Stimulated activated CD8-positive, alpha-beta memory T cell treated with anti-CD3 and anti-CD28 coated beads, Interleukin-7, amount 100 ng/mL, for 4 hours (primary cell): Measurements from ENCODE around the gene LRRC4C.
"Not testable (repeated sequence)": the region's sequence is repeated elsewhere in the genome, so short reads cannot be mapped to it uniquely, and the experiment has no call there.

ENCODE experiments used
- DNase-seq, 2 donors: peaks; one replicate each; pipeline ENCODE4 v3.0.0-alpha.2; 2020; ENCODE audit warnings: low read depth in 2 of 2

LRRC4C gene

DNA sequence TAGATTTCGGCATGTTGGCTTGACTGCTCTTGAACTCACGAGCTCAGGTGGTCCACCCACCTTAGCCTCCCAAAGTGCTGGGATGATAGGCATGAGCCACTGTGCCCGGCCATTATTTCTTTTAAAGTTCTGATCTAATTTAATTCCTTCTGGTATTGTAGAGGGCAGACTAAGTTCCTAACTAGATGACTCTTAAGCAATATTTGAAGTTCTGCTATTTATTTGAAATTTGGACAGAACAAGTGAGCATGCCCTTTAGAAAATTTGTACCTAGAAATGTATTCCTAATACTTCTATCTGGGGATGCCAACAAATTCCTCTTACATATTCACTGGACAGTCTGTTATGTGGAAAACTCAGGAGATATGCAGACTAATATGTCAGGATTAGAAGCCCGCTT is 746.4 kb downstream of the LRRC4C start:
- no peak for DNase-seq

DNA sequence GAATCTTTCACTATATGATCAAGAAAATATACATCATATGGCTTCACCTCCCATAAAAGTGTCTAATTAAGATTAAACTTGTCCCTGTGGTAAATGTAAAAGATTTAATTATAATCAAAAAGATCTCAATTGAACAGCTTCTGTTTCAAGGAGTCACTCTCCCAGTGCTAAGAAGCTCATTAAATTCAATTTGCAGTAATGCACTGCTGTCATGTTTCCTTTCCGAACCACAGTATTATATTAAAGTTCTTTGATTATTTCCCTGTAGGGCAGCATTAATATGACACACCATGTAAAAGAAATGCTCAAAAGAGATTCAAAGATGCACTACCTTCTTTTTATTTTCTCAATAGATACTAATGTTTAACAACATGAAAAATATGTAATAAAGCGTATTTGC is 758.4 kb downstream of the LRRC4C start:
- no peak for DNase-seq

DNA sequence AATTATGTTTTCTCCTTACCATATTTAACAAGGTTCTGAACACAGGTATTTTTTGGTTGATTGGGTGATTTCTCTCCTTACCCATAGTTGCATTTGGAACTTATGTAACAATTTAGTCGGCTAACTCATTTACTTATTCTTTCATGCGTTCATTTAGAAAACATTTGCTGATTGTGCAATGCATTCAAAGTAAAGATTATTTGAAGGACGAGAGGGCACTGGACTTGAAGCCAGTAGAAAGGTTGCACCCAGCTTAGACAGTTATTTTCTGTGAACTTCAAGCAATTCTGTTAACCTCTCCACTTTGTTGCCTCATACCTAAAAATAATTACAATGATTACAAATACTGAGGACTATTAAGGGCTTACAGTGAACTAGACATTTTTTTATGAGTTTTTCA is 769.6 kb downstream of the LRRC4C start:
- DNase-seq, result no peak

DNA sequence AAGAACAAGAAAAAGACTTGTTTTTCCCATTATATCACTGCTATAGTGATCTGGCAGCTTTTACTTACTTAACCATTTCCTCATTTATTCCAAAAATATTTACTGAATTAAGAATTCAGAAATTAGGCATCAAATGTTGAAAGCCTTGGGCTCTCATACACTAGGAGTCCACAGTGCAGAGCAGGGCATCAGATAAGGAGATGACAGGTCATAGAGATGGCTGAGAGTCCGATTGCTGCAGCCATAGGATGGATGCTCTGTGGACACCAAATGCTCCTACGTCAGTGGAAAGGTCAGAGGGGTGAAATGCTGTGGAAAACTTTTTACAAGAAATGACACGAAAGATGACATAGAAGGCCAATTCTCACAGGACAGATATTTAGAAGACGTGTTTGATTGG is 771.1 kb downstream of the LRRC4C start:
- no peak for DNase-seq

DNA sequence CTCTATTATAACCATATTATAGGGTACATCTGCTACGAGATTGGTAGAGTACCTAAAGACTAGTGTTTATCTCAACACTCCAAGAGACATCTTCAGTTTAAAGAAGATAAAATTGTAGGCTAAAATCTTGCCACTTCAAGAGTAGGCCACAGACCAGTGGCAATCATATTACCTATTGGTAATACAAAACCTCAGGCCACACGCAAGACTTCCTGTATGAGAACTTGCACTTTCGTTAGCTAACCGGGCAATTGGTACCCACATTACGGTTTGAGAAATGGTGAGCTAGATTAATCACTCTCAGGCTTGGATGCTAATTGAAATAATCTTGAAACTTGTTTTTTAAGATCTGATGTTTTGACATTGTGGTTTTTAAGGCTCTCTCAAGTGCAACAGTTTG is 772.7 kb downstream of the LRRC4C start:
- DNase-seq, result no peak

DNA sequence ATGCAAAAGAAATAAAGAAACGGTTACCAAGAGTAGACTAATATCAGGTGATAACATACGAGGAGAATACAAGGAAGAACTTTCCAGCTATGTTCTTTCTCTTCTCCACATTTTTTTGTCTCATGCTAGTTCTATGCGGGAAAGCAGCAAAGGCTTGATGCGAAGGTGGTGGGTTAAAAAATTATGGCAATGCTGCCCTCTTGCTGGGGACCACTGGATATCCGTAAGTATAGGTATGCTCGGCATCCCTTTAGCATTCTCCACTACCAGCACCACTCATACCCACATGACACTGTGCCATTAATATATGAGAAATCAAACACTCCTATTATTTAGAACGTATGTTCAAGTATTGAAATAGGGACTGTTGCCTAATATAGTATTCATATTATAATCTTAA is 776.4 kb downstream of the LRRC4C start:
- DNase-seq, result no peak

DNA sequence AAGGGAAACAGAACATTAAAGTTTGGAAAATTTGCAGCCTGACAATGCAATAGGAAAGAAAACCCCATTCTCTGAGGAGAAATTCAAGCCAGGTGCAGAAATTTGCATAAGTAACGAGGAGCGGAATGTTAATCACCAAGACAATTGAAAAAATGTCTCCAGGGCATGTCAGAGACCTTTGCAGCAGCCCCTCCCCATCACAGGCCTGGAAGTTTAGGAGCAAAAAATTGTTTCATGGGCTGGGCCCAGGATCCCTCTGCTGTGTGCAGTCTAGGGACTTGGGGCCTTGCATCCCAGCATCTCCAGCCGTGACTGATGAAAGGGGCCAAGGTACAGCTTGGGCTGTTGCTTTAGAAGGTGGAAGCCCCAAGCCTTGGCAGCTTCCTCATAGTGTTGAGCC is 780.2 kb downstream of the LRRC4C start:
- DNase-seq, result no peak

DNA sequence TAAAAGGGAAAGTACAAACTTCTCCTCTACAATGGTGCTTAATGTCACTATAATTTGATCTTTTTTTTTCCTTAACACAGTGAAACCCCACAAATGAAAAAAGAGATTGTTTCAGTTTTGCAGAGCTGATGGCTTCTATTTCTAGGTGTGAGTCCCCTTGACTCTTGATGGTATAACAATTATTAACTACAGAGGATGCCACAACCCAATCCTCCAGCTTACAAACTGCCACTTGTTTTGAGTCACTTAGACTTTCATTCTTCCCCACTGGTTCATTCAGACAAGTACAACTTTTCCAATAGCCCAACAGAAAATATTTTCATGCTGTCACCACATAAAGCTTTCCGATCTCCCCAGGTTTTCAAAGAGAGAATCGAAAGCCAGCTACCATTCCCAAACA is 812.2 kb downstream of the LRRC4C start:
- DNase-seq, result no peak

DNA sequence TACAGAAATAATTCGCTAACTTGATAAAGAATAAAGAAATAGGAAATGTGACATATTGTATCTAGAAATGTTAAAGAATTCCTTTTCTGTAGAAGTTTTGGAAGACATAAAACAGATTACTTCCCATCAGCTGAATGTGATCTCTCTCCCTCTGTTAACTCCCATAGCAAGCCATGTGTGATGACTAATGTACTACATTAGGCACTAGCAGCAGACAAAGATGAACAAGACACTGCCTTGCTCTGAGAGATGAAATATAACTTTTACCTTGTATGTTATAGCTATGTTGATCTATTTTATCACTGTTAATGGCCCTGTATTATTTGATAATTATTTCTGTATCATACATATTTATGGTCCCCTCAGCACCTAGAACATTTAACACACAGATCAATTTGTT is 817.2 kb downstream of the LRRC4C start:
- DNase-seq, result no peak

DNA sequence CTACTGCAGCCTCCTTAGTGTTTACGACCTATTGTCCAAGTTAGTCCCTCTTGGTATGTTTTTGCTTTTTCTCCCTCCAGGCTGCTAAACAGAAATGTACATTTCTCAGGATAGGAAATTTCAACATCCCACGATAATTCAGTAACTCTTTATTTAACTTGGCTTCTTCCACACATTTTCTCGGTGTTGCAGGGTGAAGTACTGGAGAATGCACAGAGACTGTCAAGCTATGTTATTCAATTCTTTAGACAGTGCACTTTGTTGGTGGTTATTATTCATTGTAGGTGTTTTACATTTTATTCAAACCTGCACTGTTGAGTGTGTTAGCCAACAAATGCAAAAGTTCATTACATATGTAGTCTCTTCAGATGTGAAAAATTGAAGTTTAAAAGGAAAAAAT is 839.8 kb downstream of the LRRC4C start:
- no peak for DNase-seq

DNA sequence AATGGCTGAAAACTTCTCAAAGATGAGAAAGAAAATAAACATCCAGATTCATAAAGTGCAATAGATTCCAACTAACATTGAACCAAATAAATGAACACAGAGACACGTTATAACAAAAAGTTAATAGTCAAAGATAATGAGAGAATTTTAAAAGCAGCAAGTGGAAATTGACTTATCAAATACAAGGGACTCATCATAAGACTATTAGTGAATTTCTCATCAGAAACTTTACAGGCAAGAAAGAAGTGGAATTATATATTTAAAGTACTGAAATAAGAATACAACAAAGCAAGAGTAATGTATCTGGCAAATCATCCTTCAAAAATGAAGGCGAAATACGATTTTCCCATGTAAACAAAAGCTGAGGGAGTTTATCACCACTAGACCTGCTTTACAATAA is 852.7 kb downstream of the LRRC4C start:
- no peak for DNase-seq

DNA sequence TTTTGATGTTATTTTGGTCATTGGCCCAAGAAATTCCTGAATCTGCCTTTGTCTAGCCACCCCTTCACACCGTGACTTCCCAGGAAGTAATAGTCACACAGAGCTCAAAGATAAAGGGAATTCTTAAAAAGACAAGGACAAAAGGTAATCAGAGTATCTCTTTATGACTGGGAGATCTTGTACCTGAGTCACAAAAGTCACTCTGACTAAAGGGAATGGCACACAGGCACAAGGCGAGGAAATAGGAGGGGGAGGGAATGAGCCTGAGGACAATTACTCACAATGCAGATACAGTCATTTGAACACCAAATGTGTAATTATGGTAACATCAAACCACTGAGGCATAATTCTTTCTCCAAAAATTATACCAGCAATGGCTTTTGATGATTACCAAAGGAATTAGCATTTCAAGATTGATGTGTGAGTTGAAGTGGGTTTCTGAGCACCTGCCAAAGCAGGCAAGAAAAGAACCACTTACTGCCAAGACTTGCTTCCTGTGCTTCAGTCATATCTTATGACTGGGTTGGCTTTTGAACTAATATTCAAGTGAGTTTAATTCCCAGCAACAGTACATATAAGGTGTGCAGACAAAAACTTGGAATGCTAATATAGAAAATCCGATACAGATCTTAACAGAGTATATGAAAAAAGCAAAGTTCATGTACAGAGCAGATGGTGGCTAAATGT is 856.4 kb downstream of the LRRC4C start:
- DNase-seq, result no peak

DNA sequence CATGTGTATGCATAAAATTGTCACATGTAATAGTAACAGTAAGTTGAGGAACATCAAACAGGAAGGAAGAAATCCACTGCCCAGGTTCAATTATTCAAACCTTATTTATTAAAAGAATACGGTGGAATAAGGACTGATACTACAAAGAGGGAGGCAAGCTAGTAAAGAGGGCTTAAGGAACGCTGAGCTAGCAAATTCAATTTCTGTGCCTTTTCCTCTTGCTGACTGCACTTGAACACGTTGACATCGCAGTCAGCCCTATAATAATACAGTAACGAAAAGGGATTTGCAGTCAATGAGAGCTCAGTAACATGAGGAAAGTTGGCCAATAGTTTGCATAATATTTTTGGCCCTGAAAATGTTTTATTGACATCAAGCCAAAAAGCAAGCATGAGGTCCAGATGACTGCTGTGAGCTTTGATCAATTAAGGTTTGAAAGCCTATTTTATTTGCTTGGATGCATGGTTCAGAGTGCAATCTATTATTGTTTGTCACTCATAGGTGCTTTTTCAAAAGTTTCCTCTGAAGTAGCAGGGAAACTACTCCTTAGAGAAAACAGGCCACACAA is 861.8 kb downstream of the LRRC4C start:
- DNase-seq, result no peak

DNA sequence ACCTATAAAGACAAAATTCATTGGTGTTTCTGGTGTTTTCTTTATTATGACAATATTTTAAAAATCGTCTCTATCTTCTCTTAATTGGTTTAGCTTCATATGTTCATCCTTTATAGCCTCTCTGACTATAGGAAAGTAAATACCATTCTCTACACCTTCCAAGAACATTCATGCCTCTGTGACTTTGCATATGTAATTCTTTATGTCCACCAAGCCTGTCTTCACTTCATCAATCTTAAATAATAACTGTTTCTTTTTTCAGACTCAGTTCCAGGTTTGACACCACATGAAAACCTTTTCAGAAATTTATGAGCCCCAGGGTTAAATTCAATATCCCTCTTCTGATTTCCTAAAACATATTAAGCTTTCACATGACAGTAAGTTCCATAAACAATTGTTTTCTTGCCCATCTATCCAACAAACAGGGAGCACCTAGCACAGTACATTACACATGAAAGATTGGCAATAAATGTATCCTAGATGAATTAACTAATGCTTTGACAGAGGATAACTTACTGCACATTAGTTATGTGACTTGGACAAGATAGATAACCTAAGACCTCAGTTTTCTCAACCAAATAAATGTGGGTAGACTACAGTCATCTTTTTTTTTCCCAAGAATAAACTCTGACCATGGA is 886.1 kb downstream of the LRRC4C start:
- DNase-seq, result no peak

DNA sequence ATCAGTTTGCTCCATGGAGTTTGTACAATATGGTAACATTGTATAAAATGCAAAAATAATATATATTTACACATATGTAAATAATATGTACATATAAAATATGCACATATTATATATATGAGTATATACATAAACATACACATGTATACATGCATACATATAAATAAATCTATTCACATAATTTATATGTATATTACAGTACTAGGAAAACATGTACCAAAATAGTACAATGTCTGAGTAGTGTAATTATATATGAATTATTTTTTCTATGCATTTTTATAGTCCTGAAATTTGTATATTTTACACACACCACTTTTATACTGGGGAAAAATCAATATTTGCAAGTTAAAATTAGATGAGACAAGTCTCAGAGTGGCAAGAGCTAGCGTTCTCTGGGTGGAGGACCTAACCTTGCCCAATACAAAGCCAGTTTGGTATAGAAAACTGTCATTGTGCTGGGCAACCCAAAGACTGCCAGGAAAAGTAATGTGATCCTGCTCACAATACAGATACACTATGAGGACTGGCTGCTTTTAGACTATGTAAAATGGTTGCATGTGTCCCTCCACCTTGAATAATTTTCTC is 889.4 kb downstream of the LRRC4C start:
- no peak for DNase-seq

DNA sequence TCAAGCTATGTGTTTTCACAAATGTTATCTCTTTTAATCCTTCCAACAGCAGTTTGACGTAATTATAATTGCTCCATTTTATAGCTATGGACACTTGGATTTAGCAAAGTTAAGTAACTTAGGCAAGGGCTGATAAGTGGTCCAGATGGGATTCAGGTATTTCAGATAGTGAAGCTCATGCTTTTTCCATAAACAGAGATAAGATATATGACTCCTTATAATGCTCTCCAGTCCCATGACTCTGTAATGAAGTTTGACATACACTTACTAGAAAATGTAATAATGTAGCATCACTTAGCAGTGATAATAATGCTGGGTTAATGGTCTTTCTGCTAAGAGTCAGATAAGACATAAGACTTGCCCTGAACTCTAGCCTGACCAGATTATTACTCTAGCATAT is 892.1 kb downstream of the LRRC4C start:
- DNase-seq, result no peak

DNA sequence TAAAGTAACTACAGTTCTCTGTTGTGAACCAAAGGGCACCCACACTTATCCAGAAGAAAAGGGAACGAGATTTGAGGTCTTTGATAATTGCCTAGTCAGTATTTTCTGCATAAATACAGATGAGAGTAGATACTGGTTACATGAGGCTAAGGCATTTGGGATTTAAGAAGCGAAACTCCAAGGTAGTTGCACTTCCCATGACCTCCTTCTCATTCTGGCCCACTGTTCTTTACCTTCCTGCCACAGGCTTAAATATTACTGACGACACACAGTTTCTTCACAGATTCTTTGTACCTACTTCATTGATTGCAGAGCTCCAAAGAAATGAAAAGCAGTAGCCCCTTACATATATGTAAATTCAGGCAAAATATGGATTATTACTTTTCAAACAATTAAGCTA is 915.3 kb downstream of the LRRC4C start:
- DNase-seq, result no peak

DNA sequence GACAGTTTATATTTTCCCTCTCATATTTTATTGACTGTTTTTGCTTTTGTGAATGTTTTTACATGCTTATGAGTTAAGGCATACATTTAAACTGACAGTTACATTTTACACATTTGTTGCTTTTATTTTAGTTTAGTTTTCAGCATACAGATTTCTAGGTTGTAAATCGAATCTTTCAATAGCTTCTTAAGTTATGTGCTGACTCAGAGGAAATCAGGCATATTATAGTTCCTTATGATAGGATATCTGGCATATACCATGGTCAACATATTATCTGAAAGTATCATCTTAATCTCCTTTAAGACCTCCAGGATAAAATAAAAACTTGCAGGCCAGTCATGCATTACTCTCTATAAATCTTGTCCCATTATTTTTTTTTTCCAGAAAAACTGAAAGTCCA is 916.6 kb downstream of the LRRC4C start:
- no peak for DNase-seq

DNA sequence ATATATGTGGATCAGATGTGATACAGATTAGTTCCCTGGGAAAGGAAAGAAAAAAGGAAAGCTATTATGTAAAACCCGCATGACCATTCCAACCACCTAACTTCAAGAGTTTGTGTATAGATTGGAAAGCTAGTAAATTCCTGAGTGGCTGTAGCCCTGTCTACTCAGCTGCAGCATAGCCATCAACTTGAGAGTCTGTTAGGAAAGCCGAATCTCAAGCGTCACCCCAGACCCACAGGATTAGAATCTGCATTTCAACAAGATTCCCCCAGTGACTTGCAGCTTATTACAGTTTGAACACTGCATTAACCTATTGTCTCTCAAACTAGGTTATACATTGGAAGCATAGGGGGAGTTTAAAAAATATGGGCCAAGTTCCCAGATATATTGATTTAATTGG is 921.7 kb downstream of the LRRC4C start:
- no peak for DNase-seq

DNA sequence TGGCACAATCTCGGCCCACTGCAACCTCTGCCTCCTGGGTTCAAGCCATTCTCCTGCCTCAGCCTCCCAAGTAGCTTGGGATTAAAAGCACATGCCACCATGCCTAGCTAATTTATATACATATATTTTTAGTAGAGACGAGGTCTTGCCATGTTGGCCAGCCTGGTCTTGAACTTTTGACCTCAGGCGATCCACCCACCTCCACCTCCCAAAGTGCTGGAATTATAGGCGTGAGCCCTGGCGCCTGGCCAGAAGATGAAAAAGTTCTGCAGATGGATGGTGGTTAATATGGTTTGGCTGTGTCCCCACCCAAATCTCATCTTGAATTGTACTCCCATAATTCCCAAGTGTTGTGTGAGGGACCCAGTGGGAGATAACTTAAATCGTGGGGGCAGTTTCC is 937.4 kb downstream of the LRRC4C start:
- DNase-seq, result not testable (repeated sequence)

DNA sequence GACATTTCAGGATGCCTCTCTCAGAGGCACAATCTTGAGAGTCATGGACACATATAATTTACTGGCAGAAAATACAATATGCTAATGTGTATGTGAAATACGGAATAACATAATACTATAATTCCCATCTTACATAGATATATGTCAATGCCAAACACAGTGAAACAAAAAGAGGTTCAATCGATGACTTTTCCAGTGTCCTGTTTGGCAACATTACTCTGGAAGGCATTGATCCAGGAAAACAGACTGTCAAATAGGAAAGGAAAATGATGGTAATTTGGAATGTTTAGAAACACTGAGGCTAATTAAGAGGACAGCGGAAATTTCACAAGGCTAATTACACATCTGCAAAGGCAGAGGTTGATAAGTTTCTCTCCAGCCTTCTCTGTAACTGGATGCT is 942.3 kb downstream of the LRRC4C start:
- DNase-seq, result no peak

DNA sequence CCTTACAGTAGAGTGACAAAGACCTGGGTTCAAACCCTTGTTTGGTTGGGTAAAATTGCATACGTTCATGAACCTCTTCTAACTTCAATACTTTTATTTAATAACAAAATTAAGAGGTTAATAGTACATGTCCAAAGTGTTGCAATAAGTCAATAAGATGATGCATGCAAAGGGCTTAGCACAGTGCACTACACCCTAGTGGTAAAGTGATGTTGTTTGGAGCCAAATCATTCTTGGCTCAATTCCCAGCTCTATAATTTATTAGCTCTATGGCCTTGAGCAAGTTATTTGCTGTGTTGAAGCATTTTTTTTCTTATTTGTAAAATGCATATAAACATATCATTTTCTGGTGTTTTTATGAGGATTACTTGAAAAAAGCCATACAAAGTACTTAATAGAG is 945.3 kb downstream of the LRRC4C start:
- DNase-seq, result no peak

DNA sequence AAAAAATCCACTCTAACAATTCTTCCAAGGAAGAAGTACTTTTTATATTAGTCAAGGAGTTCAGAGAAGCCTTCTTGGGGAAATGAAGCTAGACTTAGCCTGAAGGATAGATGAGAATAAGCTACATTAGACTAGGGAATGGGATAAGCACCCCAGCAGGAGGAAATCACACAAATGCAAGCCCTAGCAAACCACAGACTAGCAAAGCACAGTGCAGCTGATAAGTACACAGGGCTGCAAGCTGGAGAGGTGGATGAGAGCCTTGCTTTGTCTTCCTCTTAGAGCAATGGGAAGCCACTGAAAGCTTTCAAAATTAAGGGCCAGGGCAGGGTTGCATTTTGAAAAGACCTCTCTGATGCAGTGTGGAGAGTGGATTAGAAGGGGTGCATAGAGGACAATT is 946.2 kb downstream of the LRRC4C start:
- DNase-seq, result no peak
